ENCODE measurements around the gene GRAMD2B.

GRAMD2B gene

DNA sequence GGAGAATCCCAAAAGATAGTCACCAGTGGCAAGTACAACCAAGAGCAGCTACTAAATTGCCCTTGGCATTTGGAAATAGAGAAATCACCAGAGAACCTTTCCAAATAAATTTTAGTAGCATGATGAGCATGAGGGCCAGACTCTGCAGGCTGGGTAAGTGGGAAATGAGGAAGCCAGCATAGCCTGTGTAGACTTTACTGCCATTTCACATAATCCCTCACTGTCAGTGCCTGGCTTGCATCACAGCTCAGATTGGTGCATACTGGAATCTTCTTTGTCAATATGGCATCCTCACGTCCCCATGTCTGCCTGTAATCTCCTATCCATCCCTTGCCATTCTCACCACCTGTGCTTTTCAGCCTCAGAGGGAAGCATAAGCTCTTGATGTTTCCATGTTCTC, 14.5 kb downstream of the GRAMD2B start:
- no peaks in the 10 kb centered on the region for H3K9me3 ChIP-seq (ENCODE audit: control insufficient read depth, insufficient read depth, low read depth, low read length)
- POLR2A ChIA-PET: interaction anchor here (1.4 kb wide), 1 partner anchor 14 kb away, joined by 5 read pairs; the partner anchor contains the start of gene GRAMD2B
- H3K36me3 ChIP-seq (ENCODE audit: control insufficient read depth in 2 of 2, insufficient read depth in 1 of 2, low read length in 2 of 2): no peaks in the 10 kb centered on the region; a peak in 1 of 3 replicates
- no peak overlapping the region for H3K4me3 ChIP-seq (ENCODE audit: low read depth, low read length)
- CTCF ChIA-PET: interaction anchor here (0.7 kb wide), 1 partner anchor 10 kb away, joined by 3 read pairs; no protein-coding TSS in a partner anchor
- no peak overlapping the region for H3K27ac ChIP-seq (ENCODE audit: extremely low read depth, low read depth, low read length)
- TF ChIP-seq ZNF48 (tag by site-specific recombination; IDR thresholded peaks at IDR 0.05) (no peak), ZNF521 (tag by site-specific recombination; IDR thresholded peaks at IDR 0.05) (no peak), ZNF266 (tag by site-specific recombination; IDR thresholded peaks at IDR 0.05; ENCODE audit: low read depth) (no peak), SETDB1 (IDR thresholded peaks at IDR 0.05; ENCODE audit: insufficient read length, low read length) (no peak), BCL11A (tag by site-specific recombination; IDR thresholded peaks at IDR 0.05; ENCODE audit: low read depth) (no peak), RBAK (tag by site-specific recombination; IDR thresholded peaks at IDR 0.05) (no peak), ZSCAN16 (tag by site-specific recombination; IDR thresholded peaks at IDR 0.05) (no peak), ZNF530 (tag by site-specific recombination; IDR thresholded peaks at IDR 0.05; ENCODE audit: low read depth) (no peak), ZNF19 (tag by site-specific recombination; IDR thresholded peaks at IDR 0.05; ENCODE audit: low read depth) (no peak)
- TF ChIP-seq, protein P1, sequence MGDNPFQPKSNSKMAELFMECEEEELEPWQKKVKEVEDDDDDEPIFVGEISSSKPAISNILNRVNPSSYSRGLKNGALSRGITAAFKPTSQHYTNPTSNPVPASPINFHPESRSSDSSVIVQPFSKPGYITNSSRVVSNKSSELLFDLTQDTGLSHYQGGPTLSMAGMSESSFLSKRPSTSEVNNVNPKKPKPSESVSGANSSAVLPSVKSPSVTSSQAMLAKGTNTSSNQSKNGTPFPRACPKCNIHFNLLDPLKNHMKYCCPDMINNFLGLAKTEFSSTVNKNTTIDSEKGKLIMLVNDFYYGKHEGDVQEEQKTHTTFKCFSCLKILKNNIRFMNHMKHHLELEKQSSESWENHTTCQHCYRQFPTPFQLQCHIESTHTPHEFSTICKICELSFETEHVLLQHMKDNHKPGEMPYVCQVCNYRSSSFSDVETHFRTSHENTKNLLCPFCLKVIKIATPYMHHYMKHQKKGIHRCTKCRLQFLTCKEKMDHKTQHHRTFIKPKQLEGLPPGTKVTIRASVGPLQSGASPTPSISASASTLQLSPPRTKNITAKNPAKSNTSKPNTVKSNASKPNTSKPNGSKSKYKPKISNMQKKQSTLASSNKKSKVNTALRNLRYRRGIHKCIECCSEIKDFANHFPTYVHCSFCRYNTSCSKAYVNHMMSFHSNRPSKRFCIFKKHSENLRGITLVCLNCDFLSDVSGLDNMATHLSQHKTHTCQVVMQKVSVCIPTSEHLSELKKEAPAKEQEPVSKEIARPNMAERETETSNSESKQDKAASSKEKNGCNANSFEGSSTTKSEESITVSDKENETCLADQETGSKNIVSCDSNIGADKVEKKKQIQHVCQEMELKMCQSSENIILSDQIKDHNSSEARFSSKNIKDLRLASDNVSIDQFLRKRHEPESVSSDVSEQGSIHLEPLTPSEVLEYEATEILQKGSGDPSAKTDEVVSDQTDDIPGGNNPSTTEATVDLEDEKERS (tag by site-specific recombination; IDR thresholded peaks at IDR 0.05): no peak
- TF ChIP-seq, protein P2, sequence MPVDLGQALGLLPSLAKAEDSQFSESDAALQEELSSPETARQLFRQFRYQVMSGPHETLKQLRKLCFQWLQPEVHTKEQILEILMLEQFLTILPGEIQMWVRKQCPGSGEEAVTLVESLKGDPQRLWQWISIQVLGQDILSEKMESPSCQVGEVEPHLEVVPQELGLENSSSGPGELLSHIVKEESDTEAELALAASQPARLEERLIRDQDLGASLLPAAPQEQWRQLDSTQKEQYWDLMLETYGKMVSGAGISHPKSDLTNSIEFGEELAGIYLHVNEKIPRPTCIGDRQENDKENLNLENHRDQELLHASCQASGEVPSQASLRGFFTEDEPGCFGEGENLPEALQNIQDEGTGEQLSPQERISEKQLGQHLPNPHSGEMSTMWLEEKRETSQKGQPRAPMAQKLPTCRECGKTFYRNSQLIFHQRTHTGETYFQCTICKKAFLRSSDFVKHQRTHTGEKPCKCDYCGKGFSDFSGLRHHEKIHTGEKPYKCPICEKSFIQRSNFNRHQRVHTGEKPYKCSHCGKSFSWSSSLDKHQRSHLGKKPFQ (tag by site-specific recombination; IDR thresholded peaks at IDR 0.05): no peak
- TF ChIP-seq, protein P3, sequence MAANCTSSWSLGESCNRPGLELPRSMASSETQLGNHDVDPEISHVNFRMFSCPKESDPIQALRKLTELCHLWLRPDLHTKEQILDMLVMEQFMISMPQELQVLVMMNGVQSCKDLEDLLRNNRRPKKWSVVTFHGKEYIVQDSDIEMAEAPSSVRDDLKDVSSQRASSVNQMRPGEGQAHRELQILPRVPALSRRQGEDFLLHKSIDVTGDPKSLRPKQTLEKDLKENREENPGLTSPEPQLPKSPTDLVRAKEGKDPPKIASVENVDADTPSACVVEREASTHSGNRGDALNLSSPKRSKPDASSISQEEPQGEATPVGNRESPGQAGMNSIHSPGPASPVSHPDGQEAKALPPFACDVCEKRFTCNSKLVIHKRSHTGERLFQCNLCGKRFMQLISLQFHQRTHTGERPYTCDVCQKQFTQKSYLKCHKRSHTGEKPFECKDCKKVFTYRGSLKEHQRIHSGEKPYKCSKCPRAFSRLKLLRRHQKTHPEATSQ (tag by site-specific recombination; IDR thresholded peaks at IDR 0.05): no peak
- H3K4me1 ChIP-seq (ENCODE audit: control insufficient read depth, insufficient read depth, low read length): no peaks in the 10 kb centered on the region

DNA sequence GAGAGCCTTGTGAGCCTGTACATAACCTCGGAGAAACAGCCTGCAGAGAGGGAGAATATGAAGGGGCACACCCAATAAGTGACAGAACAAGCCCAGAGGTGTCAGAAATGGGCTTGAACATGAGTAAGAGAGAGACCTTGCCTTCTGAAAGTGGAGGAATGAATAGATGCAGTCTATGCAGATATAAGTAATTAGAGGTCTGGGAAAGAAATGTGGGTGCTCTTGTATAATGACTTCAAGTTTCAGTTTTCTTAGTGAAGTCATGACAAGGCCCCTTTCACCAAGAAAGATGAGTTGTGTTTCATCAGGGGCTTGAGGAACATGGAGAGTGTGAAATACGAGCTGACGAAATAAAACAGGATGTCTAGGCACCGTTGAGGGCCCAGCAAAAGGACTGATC, 15.1 kb downstream of the GRAMD2B start:
- ChIA-PET POLR2A (interaction anchor here (1.4 kb wide), 1 partner anchor 15 kb away, joined by 5 read pairs; the partner anchor contains the start of gene GRAMD2B), CTCF (interaction anchor here (0.7 kb wide), 1 partner anchor 10 kb away, joined by 3 read pairs; no protein-coding TSS in a partner anchor)
- H3K4me3 ChIP-seq (ENCODE audit: low read depth, low read length): no peak overlapping the region
- no peak overlapping the region for H3K27ac ChIP-seq (ENCODE audit: extremely low read depth, low read depth, low read length)
- TF ChIP-seq ZNF791 (tag by site-specific recombination; IDR thresholded peaks at IDR 0.05) (no peak), IKZF3 (tag by site-specific recombination; IDR thresholded peaks at IDR 0.05) (no peak), KLF9 (tag by site-specific recombination; IDR thresholded peaks at IDR 0.05; ENCODE audit: low read depth) (no peak), ZNF629 (tag by site-specific recombination; IDR thresholded peaks at IDR 0.05) (no peak), ZNF121 (tag by site-specific recombination; IDR thresholded peaks at IDR 0.05) (no peak), ZNF157 (tag by site-specific recombination; IDR thresholded peaks at IDR 0.05) (no peak), ZNF221 (tag by site-specific recombination; IDR thresholded peaks at IDR 0.05; ENCODE audit: borderline replicate concordance) (no peak)
- TF ChIP-seq, protein P4, sequence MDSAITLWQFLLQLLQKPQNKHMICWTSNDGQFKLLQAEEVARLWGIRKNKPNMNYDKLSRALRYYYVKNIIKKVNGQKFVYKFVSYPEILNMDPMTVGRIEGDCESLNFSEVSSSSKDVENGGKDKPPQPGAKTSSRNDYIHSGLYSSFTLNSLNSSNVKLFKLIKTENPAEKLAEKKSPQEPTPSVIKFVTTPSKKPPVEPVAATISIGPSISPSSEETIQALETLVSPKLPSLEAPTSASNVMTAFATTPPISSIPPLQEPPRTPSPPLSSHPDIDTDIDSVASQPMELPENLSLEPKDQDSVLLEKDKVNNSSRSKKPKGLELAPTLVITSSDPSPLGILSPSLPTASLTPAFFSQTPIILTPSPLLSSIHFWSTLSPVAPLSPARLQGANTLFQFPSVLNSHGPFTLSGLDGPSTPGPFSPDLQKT (IDR thresholded peaks at IDR 0.05; ENCODE audit: borderline replicate concordance, low read depth, low read length): no peak
- TF ChIP-seq, protein P5, sequence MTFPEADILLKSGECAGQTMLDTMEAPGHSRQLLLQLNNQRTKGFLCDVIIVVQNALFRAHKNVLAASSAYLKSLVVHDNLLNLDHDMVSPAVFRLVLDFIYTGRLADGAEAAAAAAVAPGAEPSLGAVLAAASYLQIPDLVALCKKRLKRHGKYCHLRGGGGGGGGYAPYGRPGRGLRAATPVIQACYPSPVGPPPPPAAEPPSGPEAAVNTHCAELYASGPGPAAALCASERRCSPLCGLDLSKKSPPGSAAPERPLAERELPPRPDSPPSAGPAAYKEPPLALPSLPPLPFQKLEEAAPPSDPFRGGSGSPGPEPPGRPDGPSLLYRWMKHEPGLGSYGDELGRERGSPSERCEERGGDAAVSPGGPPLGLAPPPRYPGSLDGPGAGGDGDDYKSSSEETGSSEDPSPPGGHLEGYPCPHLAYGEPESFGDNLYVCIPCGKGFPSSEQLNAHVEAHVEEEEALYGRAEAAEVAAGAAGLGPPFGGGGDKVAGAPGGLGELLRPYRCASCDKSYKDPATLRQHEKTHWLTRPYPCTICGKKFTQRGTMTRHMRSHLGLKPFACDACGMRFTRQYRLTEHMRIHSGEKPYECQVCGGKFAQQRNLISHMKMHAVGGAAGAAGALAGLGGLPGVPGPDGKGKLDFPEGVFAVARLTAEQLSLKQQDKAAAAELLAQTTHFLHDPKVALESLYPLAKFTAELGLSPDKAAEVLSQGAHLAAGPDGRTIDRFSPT (tag by site-specific recombination; IDR thresholded peaks at IDR 0.05): no peak
- TF ChIP-seq, protein P6, sequence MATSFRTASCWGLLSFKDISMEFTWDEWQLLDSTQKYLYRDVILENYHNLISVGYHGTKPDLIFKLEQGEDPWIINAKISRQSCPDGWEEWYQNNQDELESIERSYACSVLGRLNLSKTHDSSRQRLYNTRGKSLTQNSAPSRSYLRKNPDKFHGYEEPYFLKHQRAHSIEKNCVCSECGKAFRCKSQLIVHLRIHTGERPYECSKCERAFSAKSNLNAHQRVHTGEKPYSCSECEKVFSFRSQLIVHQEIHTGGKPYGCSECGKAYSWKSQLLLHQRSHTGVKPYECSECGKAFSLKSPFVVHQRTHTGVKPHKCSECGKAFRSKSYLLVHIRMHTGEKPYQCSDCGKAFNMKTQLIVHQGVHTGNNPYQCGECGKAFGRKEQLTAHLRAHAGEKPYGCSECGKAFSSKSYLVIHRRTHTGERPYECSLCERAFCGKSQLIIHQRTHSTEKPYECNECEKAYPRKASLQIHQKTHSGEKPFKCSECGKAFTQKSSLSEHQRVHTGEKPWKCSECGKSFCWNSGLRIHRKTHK (tag by site-specific recombination; IDR thresholded peaks at IDR 0.05): no peak
- H3K9me3 ChIP-seq (ENCODE audit: control insufficient read depth, insufficient read depth, low read depth, low read length): no peaks in the 10 kb centered on the region
- H3K4me1 ChIP-seq (ENCODE audit: control insufficient read depth, insufficient read depth, low read length): no peaks in the 10 kb centered on the region
- H3K36me3 ChIP-seq (ENCODE audit: control insufficient read depth in 2 of 2, insufficient read depth in 1 of 2, low read length in 2 of 2): no peaks in the 10 kb centered on the region; a peak in 1 of 3 replicates

All from HEK293 (cell line).